GM06990 (cell line): ENCODE data around the gene HMGN4.
A peak's percentile ranks its signal among the peaks of the same experiment; 100 is the strongest.

ENCODE experiments used
- DNase-seq: peaks from one replicate; pipeline ENCODE4 v3.0.0-alpha.2; 2011; ENCODE audit not compliant: insufficient read length; ENCODE audit errors: extremely low read depth
- H3K27me3 ChIP-seq: replicated peaks from 2 replicates; pipeline ENCODE4 v1.6.0; 2011; ENCODE audit warnings: low read length; ENCODE audit not compliant: control insufficient read depth, insufficient read depth
- H3K36me3 ChIP-seq: 2 replicates; pipeline ENCODE4 v1.5.1; 2011; ENCODE audit warnings: low read length; ENCODE audit not compliant: control insufficient read depth, insufficient read depth
- H3K4me3 ChIP-seq: replicated peaks from 2 replicates; pipeline ENCODE4 v1.5.1; 2011; ENCODE audit warnings: low read depth, mild to moderate bottlenecking, control low read depth, low read length
- TF ChIP-seq, protein P1 (sequence below): IDR thresholded peaks from 2 replicates; pipeline ENCODE4 v1.5.1; 2011; ENCODE audit warnings: low read length, control low read depth, mild to moderate bottlenecking, inconsistent platforms; ENCODE audit not compliant: insufficient read depth, poor library complexity, severe bottlenecking

Gene HMGN4

DNA sequence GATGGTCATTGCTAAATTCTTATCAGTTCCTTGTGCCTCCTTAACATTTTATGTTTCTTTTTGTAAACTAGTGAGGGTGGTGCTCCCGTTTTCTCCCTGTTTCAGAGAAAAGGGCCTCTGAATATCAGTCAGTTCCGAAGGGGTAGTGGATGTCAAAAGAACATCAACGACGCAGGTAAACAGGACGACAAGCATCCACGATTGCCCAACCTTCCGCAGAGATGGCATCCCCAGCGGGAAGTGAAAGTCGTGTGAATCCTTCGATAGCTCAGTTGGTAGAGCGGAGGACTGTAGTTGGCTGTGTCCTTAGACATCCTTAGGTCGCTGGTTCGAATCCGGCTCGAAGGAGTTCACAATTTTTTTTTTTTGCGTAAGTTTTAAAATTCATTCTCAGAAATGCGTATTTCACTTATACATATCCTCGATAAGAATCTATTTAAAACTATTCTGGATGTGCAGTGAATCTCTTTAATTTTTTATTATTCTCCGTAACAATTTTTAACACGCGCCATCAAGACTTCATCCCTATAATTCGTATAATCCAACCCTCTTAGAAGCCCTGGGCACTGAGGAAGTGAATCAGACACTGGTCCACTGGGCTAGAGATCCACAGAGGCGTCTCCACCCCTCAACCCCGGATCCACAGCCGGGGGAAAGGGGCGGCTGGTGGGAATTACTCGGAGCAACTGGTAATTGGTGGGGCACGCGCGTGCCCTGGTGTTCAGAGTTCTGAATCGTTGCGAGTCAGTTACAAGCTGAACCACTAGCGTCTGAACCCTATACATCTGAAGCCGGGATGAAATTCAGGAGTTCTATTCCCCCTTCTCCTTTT lies 30.7 kb downstream of the HMGN4 start:
- Histone ChIP-seq H3K4me3 (peak overlapping the region; percentile 65), H3K36me3 (no peaks in the 10 kb centered on the region), H3K27me3 (no peaks in the 10 kb centered on the region)
- peak; percentile 86 for DNase-seq
- TF ChIP-seq, protein P1, sequence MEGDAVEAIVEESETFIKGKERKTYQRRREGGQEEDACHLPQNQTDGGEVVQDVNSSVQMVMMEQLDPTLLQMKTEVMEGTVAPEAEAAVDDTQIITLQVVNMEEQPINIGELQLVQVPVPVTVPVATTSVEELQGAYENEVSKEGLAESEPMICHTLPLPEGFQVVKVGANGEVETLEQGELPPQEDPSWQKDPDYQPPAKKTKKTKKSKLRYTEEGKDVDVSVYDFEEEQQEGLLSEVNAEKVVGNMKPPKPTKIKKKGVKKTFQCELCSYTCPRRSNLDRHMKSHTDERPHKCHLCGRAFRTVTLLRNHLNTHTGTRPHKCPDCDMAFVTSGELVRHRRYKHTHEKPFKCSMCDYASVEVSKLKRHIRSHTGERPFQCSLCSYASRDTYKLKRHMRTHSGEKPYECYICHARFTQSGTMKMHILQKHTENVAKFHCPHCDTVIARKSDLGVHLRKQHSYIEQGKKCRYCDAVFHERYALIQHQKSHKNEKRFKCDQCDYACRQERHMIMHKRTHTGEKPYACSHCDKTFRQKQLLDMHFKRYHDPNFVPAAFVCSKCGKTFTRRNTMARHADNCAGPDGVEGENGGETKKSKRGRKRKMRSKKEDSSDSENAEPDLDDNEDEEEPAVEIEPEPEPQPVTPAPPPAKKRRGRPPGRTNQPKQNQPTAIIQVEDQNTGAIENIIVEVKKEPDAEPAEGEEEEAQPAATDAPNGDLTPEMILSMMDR, result peak; percentile 44

DNA sequence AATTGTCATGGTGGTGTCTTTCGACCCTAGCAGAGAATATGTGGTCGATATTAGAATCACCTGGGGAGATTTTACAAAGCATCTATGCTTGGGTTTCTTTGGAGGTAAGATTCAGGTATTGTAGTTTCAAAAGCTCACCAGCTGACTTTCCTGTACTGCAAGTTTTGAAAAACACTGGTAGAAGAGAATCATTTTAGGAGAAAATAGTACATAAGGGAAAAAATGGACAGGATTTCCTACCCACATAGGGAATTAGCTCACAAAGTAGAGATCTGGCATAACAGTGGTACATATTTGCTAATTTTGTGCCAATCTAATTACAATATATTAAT lies 31.2 kb downstream of the HMGN4 start:
- Histone ChIP-seq H3K4me3 (peak overlapping the region; percentile 52), H3K27me3 (no peaks in the 10 kb centered on the region), H3K36me3 (no peaks in the 10 kb centered on the region)
- TF ChIP-seq, protein P1, result no peak
- DNase-seq, result no peak

DNA sequence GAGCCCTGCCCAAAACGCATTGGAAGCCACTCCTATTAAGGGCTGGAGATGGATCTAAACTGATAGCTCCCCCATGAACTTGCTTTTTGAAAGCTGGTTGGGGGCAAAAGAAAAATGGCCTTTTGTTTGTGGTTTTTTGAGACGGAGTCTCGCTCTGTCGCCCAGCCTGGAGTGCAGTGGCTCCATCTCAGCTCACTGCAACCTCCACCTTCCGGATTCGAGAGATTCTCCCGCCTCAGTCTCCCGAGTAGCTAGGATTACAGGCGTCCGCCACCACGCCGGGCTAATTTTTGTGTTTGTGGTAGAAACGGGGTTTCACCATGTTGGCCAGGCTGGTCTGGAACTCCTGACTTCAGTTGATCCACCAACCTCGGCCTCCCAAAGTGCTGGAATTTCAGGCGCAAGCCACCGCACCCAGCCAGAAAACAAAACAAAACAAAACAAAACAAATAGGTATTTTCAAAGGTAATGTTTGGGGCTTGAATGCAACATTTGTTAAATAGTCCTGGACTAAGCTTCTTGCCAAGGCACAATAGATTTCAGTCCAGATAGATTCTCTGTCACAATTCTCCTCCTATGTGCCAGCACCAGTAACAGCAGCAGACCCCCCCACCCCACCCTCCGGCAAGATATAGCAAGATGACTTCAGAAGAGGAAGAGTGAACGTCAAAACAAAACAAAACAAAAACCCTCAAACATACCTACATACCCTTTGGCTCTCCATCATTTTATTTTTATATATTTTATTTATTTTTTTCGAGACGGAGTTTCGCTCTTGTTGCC lies 32.1 kb downstream of the HMGN4 start:
- no peak overlapping the region for H3K4me3 ChIP-seq

DNA sequence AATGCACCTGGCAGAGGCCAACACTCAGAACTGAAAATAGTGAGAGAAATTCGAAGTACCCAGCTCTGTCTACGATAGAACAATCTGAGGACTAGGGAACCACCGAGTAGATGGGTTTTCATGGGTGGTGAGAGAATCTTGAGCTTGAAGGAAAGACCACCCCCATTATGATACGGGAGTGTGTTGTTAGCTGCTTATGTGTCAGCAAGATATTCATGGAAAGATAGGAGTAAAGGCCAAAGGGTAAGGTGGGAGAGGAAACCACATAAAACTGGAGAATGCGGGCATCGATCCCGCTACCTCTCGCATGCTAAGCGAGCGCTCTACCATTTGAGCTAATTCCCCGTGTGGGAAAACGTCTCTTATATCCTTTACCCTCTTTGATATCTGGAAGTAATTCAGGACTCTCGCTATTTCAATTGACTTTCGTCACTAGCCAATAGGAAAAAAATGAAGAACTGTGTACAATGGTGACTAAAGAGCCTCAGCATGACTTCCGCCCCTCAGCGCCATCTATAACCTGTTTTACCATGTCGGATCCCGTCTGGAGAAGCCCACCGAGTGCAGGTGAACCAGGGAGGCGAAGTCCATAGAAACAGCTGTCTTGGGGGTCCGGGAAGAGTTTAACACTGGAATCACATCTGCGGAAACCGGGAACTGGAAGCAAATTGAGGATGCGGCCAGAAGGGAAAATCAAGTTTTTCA lies 33.6 kb downstream of the HMGN4 start:
- TF ChIP-seq, protein P1, result no peak
- Histone ChIP-seq H3K27me3 (no peaks in the 10 kb centered on the region), H3K36me3 (no peaks in the 10 kb centered on the region), H3K4me3 (peak overlapping the region; percentile 61)
- peak; percentile 68 for DNase-seq

More for the DNA sequence above, 32.1 kb downstream of the HMGN4 start:
- no peaks in the 10 kb centered on the region for H3K36me3 ChIP-seq
- TF ChIP-seq, protein P1, result no peak
- no peak for DNase-seq
- no peaks in the 10 kb centered on the region for H3K27me3 ChIP-seq

DNA sequence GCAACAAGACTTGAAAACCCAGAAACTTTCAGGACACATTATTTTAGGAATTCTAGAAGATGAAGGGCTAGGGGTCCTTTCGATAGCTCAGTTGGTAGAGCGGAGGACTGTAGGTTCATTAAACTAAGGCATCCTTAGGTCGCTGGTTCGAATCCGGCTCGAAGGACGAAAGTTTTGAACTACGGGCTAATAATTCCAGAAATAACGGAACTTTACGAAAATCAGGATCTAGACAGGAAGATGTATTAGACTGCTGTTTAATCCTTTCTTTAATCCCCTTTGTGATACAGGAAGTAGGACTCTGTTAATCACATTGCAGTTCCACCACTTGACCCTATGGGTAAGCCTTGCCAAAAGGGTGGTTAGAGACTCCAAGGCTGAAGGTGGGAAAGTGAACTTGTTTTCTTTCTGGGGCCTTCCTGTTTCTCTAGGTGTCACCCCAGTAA lies 37.4 kb downstream of the HMGN4 start:
- no peak overlapping the region for H3K4me3 ChIP-seq

More for the DNA sequence above, 37.4 kb downstream of the HMGN4 start:
- DNase-seq, result no peak
- H3K27me3 ChIP-seq, result no peaks in the 10 kb centered on the region
- TF ChIP-seq, protein P1, result no peak
- H3K36me3 ChIP-seq, result no peaks in the 10 kb centered on the region
